ENCODE results near the gene SEMA4B.
A peak's percentile ranks its signal among the peaks of the same experiment; 100 is the strongest.
"Not testable (repeated sequence)": the region's sequence is repeated elsewhere in the genome, so short reads cannot be mapped to it uniquely, and the experiment has no call there.

The SEMA4B gene

DNA sequence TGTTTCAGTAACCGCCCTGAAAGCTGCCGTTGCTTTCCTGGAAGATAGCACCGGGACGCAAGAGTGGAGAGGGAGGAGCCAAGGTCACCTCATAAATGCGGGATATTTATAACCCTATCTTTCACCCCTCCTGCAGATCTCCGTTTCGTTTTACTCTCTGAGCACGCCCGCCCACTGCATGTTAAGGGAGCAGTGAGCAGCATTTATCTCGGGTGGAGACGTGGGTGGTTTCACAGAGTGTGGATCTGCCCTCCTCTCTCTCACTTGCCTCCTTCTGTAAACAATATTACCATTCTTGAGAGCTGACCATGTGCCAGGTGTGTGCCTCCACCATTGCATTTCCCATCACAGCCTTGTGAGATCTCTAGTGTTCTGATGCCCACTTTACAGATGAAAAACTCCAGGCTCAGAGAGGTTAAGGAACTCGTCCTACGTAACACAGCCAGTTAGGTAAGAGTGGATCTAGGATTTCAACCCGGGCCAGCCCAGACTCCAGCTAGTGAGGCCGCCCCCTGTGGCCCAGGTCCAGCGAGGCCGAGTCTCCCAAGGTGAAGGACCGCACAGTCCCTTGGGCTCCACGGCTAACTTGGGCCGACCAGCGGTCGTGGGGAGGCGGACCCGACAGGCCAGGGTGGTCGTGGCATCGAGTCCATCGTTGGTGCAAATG lies 16.9 kb upstream of the SEMA4B start:
- DNase-seq = no peak

DNA sequence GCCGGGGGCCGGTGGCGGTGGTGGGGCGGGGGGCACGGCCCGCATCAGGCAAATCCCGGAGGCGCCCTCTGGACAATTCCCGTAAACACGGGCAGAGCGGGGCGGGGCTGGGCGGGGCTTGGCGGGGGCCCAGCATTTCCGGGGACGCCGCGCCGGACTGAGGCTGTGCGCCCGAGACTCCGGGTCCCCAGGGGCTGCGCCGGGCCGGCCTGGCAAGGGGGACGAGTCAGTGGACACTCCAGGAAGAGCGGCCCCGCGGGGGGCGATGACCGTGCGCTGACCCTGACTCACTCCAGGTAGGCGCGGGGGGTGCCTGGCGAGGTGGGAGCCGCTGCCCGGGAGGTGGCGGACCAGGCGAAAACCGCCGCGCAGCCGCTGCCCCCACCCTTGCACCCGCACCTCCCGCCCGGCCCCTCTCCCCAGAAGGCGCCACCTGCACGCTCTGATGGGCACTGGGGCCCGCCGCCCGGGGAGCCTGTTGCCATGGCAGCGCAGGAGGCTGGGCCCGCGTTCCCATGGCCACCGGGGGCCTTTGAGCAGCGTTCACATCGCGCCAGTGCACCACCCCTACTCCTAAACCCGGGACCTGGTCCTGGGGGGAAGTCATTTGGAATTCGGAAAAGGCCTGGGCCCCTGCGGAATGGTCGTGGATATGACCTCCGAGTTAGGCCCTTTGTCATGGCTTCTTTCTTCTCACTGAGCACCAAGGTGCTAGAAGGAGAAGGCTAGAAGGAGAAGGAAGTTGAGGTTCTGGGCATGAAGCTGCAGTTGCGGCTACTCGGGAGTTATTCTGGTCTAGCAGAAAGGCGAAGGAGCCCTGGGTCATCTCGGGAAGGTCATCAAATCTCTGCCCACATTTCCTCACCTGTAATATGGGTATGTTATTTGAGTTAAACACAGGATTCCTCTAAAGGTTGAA lies 16.1 kb upstream of the SEMA4B start:
- DNase-seq = peak; percentile 71

DNA sequence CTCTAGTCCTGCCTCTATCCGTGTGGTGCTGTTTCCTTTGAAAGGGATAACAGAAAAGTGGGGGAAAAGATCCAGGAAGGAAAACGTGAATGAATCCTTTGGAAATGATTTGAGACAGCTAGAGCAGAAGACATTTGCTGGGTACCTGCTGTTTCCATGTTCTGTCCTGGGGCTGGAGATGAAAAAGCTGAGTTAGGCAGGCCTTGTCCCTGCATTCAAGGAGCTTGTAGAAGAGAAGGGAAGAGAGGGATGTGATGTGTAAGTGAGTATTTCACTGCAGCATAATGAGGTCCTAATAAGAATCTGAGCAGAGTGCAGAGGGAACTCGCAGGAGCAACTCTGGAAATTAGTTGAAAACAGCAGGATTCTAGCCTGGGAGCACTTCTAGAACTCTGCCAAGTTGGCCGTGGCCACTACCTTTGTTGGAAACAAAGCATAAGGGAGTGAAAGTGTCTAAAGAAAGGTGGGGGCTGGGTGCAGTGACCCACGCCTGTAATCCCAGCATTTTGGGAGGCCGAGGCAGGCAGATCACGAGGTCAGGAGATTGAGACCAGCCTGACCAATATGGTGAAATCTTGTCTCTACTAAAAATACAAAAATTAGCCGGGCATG lies 13.8 kb upstream of the SEMA4B start:
- no peak for DNase-seq

DNA sequence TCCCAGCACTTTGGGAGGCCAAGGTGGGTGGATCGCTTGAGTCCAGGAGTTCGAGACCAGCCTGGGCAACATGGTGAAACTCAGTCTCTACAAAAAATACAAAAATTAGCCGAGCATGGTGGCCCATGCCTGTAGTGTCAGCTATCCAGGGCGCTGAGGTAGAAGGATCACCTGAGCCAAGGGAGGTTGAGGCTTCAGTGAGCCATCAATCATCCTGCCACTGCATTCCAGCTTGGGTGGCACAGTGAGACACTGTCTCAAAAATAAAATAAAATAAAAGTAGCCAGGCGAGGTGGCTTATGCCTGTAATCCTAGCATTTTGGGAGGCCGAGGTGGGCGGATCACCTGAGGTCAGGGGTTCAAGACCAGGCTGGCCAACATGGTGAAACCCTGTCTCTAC lies 13.1 kb upstream of the SEMA4B start:
- DNase-seq = not testable (repeated sequence)

DNA sequence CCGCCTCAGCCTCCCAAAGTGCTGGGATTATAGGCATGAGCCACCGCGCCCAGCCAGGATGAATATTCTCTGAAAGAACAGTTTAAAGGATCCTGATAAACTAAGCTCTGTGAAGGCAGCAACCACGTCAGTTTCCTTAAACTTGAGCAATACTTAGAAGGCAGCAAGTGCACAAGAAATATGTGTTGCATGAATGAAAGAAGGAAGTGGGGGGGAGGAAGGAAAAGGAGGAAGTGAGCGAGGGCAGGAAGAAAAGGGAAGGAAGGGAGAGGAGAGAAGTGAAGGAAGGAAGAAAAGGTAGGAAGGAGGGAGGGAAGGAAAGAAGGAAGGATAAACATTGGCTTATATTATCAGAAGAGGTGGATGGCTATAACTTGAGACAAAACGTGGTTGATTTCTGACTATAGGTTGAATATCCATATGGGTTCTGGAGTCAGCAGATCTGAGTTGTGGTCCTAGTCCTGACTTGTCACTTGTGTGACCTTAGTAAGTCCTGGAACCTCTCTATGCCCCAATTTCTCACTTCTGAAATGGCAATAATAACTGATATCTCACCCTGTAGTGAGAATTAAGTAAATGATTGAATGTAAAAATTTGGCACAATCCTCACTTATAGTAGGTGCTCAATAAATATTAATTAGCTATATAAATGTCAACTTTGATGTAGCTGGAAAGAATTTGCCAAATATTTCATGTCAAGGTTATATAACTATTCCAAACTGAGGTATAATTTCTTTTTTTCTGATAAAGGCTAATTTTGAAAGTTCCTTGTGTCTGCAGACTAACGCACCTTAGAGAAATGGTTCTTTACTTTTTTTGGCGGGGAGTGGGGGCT lies 12.0 kb upstream of the SEMA4B start:
- no peak for DNase-seq

DNA sequence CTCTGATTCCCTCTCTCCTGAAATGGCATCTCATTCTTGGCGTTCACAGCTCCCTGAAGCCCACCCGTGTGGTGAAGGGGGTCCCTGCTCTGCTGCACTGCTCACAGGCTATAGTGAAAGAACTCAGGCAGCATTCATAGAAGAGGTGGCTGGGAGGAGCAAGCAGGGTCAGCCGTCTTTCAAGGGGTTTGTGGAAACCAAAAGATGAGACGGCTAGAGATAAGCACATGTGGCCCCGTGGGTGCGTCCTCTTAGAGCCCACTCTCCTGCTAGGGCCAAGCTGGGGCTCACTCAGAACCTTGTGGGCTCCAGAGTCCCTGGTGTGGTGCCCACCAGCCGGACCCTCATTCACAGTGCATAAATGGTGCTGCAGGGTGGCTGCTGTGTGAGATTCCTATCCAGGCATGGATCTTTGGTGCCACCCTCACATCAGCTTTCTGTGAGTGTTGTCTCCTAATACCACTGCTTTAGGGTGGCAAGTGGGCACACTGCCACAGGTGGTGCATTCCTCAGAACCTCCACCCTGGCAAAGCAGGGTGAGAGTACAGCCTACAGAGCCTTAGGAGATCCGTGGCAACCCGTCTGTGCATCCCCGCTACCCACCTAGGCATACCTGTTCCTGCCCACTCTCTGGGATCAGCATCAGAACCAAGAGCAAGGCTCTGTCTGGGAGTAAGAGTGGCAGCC lies 11.2 kb upstream of the SEMA4B start:
- no peak for DNase-seq

DNA sequence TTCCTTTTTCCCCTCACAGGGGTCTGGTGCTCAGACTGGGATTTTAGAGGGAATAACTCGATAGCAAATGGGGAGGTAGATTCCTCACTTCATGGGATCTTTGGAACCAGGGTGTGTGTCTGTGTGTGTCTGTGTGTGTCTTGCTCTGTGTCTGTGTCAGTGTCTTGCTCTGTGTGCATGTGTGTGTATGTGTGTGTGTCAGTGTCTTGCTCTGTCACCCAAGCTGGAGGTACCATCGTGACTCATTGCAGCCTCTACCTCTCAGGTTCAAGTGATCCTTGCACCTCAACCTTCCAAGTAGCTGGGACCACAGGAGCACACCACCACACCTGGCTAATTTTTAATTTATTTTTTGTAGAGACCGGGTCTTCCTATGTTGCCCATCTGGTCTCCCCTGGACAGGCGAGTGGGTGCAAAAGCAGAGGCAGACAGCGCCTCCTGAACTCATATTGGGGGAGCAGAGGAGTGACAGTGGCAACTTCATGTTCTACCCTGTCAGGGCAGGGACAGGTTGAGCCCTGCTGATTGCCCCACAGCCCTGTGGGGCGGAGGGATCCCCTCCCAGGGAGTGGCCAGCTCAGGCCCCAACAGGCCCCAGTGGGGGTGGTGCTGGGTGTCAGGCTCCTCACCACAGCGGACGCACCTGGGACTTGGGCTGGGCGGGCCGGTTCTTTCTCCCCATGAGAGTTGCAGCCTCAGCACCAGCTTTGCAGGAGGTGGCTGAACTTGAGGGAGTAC lies 10.4 kb upstream of the SEMA4B start:
- DNase-seq = no peak

DNA sequence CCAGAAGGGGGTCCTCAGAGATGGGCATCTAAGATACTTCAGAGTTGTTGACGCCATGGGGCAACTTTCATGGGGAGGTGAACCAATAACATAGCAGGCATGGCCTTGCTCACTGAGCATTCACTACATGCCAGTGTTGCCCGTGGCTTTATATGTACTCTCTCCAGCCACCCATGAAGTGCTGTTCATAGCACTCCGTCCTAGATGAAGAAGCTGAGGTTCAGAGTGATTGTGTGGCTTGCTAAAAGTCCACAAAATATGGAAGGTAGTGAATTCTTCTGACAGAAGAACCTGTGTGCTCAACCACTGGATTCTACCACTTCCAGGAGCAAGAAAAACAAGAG lies 9.8 kb upstream of the SEMA4B start:
- DNase-seq = no peak

DNA sequence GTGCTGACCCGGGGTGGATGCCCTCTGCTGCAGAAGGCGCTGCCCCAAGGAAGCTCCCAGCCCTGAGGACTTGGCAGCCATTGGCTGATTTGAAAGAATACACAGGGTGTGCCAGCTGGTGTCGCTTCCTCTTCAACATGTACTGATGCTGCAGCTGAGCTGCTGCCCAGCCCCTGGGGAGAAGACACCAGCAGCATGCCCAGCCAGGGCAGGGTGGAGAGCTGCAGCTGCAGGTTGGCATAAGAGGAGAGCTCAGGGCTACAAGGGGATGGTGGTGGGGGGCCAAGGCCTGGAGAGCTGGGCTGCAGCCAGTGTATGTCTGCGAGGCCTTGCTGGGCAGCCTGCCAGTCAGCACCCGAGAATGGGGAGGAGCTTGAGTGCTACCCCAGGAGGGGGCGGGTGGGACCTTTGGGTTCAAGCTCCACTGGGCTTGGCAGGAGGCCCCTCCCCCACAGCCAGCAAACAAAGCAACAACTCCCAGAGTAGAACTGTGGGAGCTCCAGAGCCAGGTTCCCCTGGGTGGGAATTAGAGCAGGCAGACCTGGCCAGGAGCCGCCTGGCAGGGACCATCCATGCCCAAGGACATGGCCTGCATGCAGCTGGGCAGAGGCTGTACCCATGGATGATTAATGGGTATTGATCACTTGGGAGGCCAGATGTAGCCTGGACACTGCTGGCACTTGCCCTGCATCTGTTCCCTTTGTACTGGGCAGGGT lies 9.2 kb upstream of the SEMA4B start:
- DNase-seq = peak; percentile 67

DNA sequence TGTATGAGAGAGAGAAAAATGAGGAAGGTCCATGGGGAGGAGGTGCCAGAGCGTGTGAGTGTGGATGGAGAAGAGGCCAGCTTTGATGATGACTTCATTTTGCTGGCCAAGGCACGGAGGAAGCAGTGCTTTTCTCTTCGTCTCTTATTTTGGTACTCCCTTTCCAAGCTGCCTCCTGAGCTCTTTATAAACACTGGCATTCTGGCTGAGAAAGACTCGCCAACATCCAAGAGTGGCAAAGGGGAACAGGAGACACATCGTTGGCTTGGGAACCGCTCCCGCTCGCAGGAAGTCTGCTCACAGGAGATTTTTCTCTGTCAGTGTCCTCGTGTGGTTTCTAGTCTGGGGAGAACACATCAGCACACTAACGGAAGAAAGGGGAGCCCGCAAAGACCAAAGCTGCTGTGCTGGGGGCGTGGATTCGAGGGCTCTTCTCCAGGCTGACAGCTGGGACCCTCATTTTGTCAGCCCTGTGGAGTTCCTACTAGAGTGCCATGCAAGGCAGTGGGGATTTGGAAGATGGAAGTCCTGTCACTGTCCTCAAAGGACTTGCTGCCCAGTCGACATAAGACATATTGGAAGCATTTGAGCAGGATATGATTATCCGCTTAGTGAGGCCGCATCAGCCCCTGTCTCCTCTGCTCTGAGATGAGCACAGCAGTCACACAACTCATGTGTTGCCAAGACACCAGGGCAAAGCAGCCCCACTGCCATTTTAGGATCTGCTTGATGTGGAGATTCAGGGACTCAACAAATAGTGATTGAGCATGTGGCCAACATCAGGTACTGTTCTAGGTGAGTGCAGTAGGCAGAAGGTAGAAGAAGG lies 8.0 kb upstream of the SEMA4B start:
- peak; percentile 94 for DNase-seq

DNA sequence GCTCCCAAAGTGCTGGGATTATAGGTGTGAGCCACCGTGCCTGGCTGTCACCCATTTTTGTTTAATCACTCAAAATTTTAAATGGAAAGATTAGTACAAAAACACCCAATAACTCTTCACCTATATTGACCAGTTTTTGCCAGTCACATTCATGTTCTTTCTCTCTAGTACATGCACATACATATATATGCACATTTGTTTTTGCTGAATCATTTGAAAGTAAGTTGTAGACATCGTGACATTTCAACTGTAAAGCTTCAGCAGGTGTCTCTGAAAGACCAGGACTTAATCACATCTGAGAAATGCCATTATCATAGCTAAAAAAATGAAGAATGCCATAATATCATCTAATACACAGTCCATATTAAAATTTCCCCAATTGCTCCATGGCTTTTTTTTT lies 6.5 kb upstream of the SEMA4B start:
- DNase-seq = no peak

DNA sequence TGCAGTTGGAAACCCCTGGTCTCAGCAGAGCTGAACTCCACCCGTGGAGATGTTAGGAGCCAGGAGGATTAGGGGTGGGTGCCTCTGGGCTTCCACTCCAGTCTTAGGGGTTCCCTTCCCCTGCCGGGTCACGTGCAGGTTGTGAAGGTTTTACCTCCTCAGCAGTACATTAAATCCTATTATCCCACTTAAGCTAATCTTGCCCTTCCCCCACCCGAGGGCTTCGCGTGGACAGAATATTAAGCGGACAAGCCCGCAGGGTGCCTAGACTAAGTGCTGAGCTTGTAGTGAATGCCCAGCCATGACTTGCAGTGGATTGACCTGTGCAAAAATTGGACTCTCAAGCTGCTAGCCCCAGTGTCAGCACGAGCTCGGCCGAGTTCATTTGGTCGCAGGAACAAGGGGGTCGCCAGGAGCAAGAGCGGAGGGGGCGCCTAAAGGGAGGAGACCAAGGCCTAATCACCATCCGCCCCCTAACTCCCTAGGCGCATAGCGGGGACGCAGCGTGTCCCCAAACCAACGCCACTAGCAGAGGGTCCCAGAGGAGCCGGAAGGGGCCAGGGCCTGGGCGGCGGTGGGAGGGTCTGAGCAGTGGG lies 498 bp upstream of the SEMA4B start:
- DNase-seq = peak; percentile 96

DNA sequence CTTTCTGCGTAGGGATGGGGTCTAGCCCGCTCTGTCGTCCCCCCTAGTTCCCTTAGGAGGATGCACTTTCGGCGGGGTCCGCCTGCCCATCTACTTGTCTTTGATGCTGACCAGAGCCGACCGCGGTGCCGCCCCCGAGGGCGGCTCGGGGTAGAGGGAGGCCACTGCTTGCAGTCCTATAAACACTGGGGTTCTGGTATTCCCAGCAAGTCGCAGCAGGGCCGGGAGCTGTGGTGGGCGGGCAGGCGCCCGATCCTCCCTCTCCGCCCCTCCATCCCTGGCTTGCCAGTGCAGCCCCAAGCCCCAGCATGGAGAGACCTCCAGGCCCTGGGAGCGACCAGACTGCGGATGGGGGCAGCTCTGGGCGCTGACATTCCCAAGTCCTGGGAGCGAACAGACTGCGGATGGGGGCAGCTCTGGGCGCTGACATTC lies 830 bp downstream of the SEMA4B start:
- DNase-seq = peak; percentile 34

DNA sequence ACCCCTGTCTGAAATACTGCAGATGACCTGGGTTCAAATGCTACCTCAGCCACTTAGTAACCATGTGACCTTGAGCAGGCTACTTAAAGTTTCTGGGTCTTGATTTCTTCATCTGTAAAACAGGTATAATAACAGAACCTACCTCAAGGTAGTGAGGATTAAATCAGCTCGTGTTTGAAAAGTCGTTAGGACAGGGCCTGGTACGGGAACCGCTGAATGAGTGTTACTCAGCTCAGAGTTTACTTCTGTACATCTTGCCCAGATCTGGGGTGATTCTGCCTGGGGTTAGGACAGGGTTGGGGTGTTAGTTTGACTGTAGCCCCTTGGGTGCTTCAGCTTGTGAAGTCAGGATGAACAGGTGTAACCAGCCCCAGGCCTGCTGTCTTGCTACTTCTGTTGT lies 1.8 kb downstream of the SEMA4B start:
- no peak for DNase-seq

DNA sequence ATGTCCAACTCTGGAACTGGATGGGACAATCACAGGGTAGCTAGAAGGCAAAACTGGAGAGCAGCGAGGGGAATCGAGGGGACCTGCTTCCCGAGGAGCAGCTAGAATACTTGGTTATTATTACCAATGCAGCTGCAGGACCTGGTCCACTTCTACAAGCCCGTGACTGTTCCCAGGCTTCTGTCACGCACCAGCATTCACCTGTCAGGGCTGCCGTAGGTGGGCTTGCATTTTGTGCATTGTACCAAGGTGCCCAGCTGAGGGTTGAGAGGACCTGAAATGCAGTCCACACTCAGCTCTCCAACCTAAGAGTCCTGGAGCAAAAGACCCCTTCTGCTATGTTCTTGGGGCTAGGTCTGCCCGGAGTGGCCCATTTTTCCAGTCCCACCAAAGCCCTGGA lies 2.3 kb downstream of the SEMA4B start:
- DNase-seq = no peak

DNA sequence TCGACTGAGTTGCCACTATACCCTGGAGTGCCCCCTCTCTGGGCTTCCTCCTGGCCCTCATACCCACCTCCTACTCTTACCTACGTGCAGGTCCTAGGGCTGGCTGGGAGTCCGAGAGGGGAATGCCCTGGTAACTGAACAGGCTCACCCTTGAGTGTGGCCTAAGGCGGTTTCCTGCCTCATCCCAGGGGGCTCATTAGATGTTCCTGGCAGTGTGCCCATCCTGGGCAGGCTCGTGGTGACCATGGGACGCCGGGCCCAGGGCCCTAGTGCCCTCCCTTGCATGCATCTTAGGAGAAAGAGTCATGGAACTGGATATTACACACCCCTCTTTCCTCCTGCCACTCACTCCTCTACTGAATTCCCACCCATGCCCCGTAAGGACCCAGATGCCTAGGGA lies 2.8 kb downstream of the SEMA4B start:
- no peak for DNase-seq

DNA sequence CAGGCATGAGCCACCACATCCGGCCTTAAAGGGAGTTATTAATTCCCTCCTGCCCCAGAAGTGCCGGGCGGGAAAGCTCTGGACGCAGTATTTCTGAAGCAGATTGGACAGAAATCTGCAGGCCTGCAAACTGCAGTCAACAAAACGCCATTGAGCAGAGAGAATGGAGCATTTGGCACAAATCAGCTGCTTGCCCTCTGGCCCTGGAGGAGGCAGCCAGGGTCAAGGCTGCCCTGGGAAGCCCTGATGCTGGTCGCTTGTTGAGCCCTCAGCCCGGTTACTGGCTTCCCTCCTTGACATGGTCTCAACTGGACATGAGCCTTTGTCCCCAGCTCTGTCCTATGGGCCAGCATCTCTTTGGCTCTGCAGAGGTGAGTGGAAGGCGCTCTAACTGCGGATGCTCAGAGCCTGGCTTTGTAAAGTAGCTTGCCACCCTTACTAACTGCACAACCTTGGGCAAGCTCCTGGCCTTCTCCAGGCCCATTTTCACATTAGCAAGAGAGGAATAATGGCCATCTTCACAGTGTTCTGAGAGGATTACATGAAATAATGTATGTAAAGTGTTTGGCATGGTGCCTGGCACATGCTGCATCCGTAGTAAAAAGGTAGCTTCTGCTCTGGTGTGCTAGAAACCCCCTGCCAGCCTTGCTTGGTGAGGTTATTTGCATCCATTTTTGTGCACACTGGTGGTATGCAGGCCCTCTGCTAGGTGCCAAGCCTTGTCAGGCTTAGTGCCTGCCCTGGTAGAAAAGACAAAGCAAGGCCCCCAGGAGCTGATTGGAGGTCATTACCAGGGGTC lies 4.1 kb downstream of the SEMA4B start:
- no peak for DNase-seq

DNA sequence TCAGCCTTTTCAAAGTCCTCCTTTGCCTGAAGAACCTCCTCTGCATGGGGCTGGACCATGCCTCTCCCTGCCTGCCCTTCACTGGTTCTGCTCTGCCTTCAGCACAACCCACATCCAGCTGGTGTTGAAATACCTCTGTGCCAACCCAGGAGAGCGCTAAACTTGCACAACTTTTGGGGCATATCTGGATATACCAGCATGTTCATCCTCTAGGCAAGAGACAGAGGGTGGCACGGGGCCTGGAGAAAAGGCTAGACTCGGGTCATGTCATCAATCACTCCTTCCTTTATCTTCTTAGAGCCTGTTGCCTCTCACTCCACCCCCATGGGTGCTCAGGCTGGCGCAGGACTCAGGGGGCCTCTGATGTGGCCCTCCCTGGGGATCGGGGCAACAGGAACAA lies 4.8 kb downstream of the SEMA4B start:
- DNase-seq = peak; percentile 67

DNA sequence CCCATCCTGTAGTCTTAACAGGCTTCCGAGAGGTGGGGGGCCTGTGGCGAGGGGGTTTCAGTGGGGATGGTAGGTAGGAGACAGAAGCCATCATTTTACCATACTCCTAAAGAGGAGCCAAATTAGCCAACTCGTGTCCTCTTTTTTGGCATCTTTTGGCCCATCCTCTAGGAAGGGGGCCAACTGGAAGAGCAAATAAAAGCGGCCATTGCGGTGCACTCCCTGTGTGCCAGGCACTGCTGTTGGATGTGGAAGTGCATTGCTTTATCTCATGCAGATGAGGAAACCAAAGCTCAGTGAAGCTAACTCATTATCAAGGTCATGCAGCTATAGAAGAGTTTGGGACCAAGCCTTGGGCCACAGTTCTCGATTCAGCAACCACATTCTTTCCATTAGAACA lies 6.1 kb downstream of the SEMA4B start:
- DNase-seq = no peak

Data from NCI-H82 (cell line).